ENCODE data around the gene SLC1A4.

DNA sequence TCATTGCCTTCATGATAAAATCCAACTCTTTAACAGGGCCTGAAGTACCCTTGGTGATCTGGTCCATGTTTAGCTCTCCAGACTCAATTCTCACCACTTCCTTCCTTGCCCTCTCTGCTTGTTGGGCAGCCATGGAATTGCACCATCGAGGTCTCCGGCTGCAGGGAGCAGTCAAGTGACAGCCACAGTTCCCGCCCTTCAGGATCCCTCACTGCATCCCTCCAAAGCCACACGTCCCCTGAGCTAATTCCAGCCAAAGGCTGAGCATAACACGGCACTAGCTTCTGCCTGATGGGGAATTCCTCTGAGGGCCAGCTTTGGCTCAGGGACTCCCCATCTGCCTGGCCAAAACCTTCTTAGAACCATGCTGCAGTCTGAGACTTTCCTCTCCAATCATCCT lies 47.4 kb upstream of the SLC1A4 start:
- TF ChIP-seq POLR2AphosphoS5 (IDR thresholded peaks at IDR 0.05; ENCODE audit: low read depth, low read length) (no peak), POLR2A (IDR thresholded peaks at IDR 0.05; ENCODE audit: low read depth, low read length) (no peak)
